ENCODE results near the gene BMP15. TPM values are rescaled to one million over a fixed set of nuclear protein-coding genes. Genes with fewer than 3 reads are reported as not detected.

The BMP15 gene
- total and polyA plus RNA-seq, 2 of the 8 experiments (the other 6 are each of a cell fraction or from before 2014, with no cell fraction given), result not detected

DNA sequence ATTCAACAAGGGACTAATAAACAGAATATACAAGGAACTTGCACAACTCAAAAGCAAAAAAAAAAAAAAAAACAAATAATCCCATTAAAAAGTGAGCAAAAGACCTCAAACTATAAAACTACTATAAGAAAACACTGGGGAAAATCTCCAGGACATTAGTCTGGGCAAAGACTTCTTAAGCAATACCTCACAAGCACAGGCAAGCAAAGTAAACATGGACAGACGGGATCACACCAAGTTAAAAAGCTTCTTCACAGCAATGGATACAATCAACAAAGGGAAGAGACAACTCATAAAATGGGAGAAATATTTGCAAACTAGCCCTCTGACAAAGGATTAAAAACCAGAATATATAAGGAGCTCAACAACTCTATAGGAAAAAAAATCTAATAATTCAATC is 17.1 kb upstream of the BMP15 start:
- H3K56ac ChIP-seq (replicated peaks; ENCODE audit: insufficient read length, low read depth, low read length), result no peak overlapping the region
- no peak overlapping the region for H4K5ac ChIP-seq (ENCODE audit: insufficient read length, low read depth, low read length)
- no peaks in the 10 kb centered on the region for H3K27me3 ChIP-seq (replicated peaks in 1 of 4; ENCODE audit: control insufficient read depth in 3 of 4, extremely low read depth in 1 of 4, insufficient read depth in 3 of 4, low read length in 3 of 4)
- H3K27ac ChIP-seq (ENCODE audit: low read depth, low read length), result no peak overlapping the region
- no peak overlapping the region for H2BK5ac ChIP-seq (ENCODE audit: low read depth, low read length)
- WGBS, 2 experiments (ENCODE audit: extremely low coverage in 1 of 2, insufficient coverage in 1 of 2, insufficient read length in 1 of 2, insufficient replicate concordance in 2 of 2, low coverage in 1 of 2, low lambda C conversion rate in 2 of 2, missing lambda C conversion rate in 1 of 2), result 17% methylated on average over 1 of the region's 1 CpG; no CpG with 5 or more reads in 1 of the 2 experiments
- H3K36me3 ChIP-seq (ENCODE audit: control insufficient read depth in 2 of 4, insufficient read depth in 4 of 4, low read length in 3 of 4), result no peaks in the 10 kb centered on the region
- ChIA-PET POLR2A (ENCODE audit: partially characterized antibody) (no interaction called here), CTCF (ENCODE audit: partially characterized antibody) (interaction anchor here (1.1 kb wide), 1 partner anchor 10 kb away, joined by 3 read pairs; no protein-coding TSS in a partner anchor)
- H3K23me2 ChIP-seq (ENCODE audit: low read depth, low read length), result no peaks in the 10 kb centered on the region
- no peak for FAIRE-seq
- H2AK5ac ChIP-seq (ENCODE audit: low read depth, low read length), result no peak overlapping the region
- H3K23ac ChIP-seq (ENCODE audit: insufficient read length), result no peak overlapping the region
- DNase-seq (ENCODE audit: low read depth in 1 of 2, low spot score in 2 of 2), result no peak
- no peaks in the 10 kb centered on the region for H3K9me3 ChIP-seq (ENCODE audit: insufficient read depth in 2 of 2, low read depth in 1 of 2, low read length in 1 of 2)
- H4K20me1 ChIP-seq (replicated peaks in 1 of 2; ENCODE audit: control insufficient read depth in 1 of 2, insufficient read depth in 2 of 2, low read length in 2 of 2), result no peaks in the 10 kb centered on the region
- H4K91ac ChIP-seq (replicated peaks; ENCODE audit: insufficient read length, low read length), result no peak overlapping the region
- TF ChIP-seq TAF7 (optimal IDR thresholded peaks at IDR 0.05; ENCODE audit: borderline replicate concordance, low read depth, low read length) (no peak), TAF1 (IDR thresholded peaks at IDR 0.05; ENCODE audit: low read depth, low read length) (no peak), CBX8 (IDR thresholded peaks at IDR 0.05; ENCODE audit: borderline replicate concordance, low read depth, low read length) (no peak), CTBP2 (IDR thresholded peaks at IDR 0.05; ENCODE audit: borderline replicate concordance, insufficient read depth, insufficient read length, low read length) (no peak), RBBP5 (IDR thresholded peaks at IDR 0.05; ENCODE audit: borderline replicate concordance, low read depth, low read length) (no peak), JUND (IDR thresholded peaks at IDR 0.05; ENCODE audit: low read length) (no peak), YY1 (IDR thresholded peaks at IDR 0.05; ENCODE audit: low read depth, low read length) (no peak), PHF8 (conservative IDR thresholded peaks at IDR 0.05; ENCODE audit: low read depth, low read length) (no peak), ZNF274 (IDR thresholded peaks at IDR 0.05; ENCODE audit: borderline replicate concordance, extremely low read depth, low read length) (no peak), NANOG (IDR thresholded peaks at IDR 0.05; ENCODE audit: insufficient read depth, low read depth, low read length, poor library complexity, severe bottlenecking) (no peak), POLR2AphosphoS5 (IDR thresholded peaks at IDR 0.05; ENCODE audit: low read depth, low read length) (no peak)
- TF ChIP-seq, protein P1, sequence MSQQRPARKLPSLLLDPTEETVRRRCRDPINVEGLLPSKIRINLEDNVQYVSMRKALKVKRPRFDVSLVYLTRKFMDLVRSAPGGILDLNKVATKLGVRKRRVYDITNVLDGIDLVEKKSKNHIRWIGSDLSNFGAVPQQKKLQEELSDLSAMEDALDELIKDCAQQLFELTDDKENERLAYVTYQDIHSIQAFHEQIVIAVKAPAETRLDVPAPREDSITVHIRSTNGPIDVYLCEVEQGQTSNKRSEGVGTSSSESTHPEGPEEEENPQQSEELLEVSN (IDR thresholded peaks at IDR 0.05), result no peak
- TF ChIP-seq, protein P2, sequence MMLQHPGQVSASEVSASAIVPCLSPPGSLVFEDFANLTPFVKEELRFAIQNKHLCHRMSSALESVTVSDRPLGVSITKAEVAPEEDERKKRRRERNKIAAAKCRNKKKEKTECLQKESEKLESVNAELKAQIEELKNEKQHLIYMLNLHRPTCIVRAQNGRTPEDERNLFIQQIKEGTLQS (IDR thresholded peaks at IDR 0.05; ENCODE audit: insufficient read depth, low read depth, low read length), result no peak
- no peak overlapping the region for H2BK15ac ChIP-seq (ENCODE audit: low read length)
- no peaks in the 10 kb centered on the region for H3K79me2 ChIP-seq (ENCODE audit: control insufficient read depth in 1 of 2, insufficient read depth in 2 of 2, low read length in 2 of 2)
- H3K4me2 ChIP-seq (ENCODE audit: insufficient read depth in 1 of 2, low read depth in 2 of 2, low read length in 2 of 2), result no peak overlapping the region
- H3K4me1 ChIP-seq (replicated peaks in 1 of 4; ENCODE audit: control insufficient read depth in 3 of 4, insufficient read depth in 4 of 4, low read length in 3 of 4), result no peaks in the 10 kb centered on the region
- no peaks in the 10 kb centered on the region for H3K79me1 ChIP-seq (ENCODE audit: low read depth, low read length)
- no peak overlapping the region for H4K8ac ChIP-seq (ENCODE audit: extremely low read depth, insufficient read depth, low read length)
- no peak overlapping the region for H2AFZ ChIP-seq (ENCODE audit: low read length)
- H2BK12ac ChIP-seq (ENCODE audit: low read depth, low read length), result no peak overlapping the region
- no peak overlapping the region for H2BK20ac ChIP-seq (ENCODE audit: low read length)
- no peak overlapping the region for H3K9ac ChIP-seq (replicated peaks in 1 of 4; ENCODE audit: extremely low read depth in 1 of 4, low read depth in 3 of 4, low read length in 3 of 4)
- H3K4me3 ChIP-seq (ENCODE audit: extremely low read depth in 1 of 4, insufficient read depth in 2 of 4, low read depth in 3 of 4, low read length in 4 of 4), result no peak overlapping the region
- H2BK120ac ChIP-seq (replicated peaks; ENCODE audit: low read depth, low read length), result no peak overlapping the region
- no peak overlapping the region for H3K14ac ChIP-seq (ENCODE audit: insufficient read length)
- H3K4ac ChIP-seq (replicated peaks; ENCODE audit: insufficient read length, low read depth, low read length), result no peak overlapping the region
- no peak overlapping the region for H3K18ac ChIP-seq (ENCODE audit: extremely low read depth, low read length)

Data from H1 (cell line).